OCI-LY1 (cell line): ENCODE measurements around the gene RBMS1.

Experiments
- H2AFZ ChIP-seq: fragments of 200-600 bp; sonication (generic), shearing (Covaris generic); 2 replicates; pipeline ENCODE4 v1.6.0; 2014; ENCODE audit warnings: antibody characterized with exemption, mild to moderate bottlenecking, low read length
- H3F3A ChIP-seq: fragments of 200-600 bp; sonication (generic), shearing (Covaris generic); 2 replicates; pipeline ENCODE4 v1.6.0; 2014; ENCODE audit warnings: mild to moderate bottlenecking, antibody characterized with exemption, low read length, moderate library complexity; ENCODE audit not compliant: insufficient read depth
- H3K27ac ChIP-seq: fragments of 200-600 bp; sonication (generic); 2 replicates; pipeline ENCODE4 v1.5.1; 2014; ENCODE audit warnings: low read length, mixed run types, mild to moderate bottlenecking, low read depth; ENCODE audit not compliant: poor library complexity, severe bottlenecking
- H3K27me3 ChIP-seq: fragments of 200-600 bp; sonication (generic); 2 replicates; pipeline ENCODE4 v1.6.0; 2014; ENCODE audit warnings: antibody characterized with exemption, mild to moderate bottlenecking, low read length, moderate library complexity; ENCODE audit not compliant: insufficient read depth
- H3K36me3 ChIP-seq: fragments of 200-600 bp; sonication (generic); 2 replicates; pipeline ENCODE4 v1.6.1; 2014; ENCODE audit warnings: mild to moderate bottlenecking, antibody characterized with exemption, low read length, moderate library complexity, mixed read lengths; ENCODE audit not compliant: insufficient read depth
- H3K4me1 ChIP-seq: fragments of 200-600 bp; sonication (generic); 2 replicates; pipeline ENCODE4 v1.5.1; 2014; ENCODE audit warnings: mild to moderate bottlenecking, low read length, moderate library complexity; ENCODE audit not compliant: insufficient read depth, severe bottlenecking
- H3K4me2 ChIP-seq: fragments of 200-600 bp; sonication (generic), shearing (Covaris generic); 2 replicates; pipeline ENCODE4 v1.6.1; 2014; ENCODE audit warnings: low read length
- H3K4me3 ChIP-seq: fragments of 200-600 bp; sonication (generic); 2 replicates; pipeline ENCODE4 v1.5.1; 2014; ENCODE audit warnings: low read length, low read depth, mild to moderate bottlenecking, mixed read lengths; ENCODE audit not compliant: poor library complexity, severe bottlenecking
- H3K79me2 ChIP-seq: fragments of 200-600 bp; shearing (Covaris generic); 2 replicates; pipeline ENCODE4 v1.6.1; 2016; ENCODE audit warnings: mixed run types, low read length, mixed read lengths; ENCODE audit not compliant: insufficient read depth
- H3K9ac ChIP-seq: fragments of 200-600 bp; sonication (generic), shearing (Covaris generic); 2 replicates; pipeline ENCODE4 v1.6.1; 2014; ENCODE audit warnings: mild to moderate bottlenecking, low read length, mixed read lengths
- H3K9me2 ChIP-seq: fragments of 200-600 bp; sonication (generic), shearing (Covaris generic); 2 replicates; pipeline ENCODE4 v1.6.1; 2014; ENCODE audit warnings: low read depth, mild to moderate bottlenecking, low read length, mixed read lengths
- H3K9me3 ChIP-seq: fragments of 200-600 bp; shearing (Covaris generic); 2 replicates; pipeline ENCODE4 v1.6.1; 2014; ENCODE audit warnings: low read length, mixed read lengths
- H4K20me1 ChIP-seq: fragments of 200-600 bp; sonication (generic), shearing (Covaris generic); 2 replicates; pipeline ENCODE4 v1.6.0; 2016; ENCODE audit warnings: mild to moderate bottlenecking, low read length; ENCODE audit not compliant: insufficient read depth
- EZH2 ChIP-seq: fragments of 200-600 bp; sonication (generic), shearing (Covaris generic); IDR thresholded peaks from 2 replicates; pipeline ENCODE4 v1.8.0; 2017; ENCODE audit warnings: borderline replicate concordance, mixed run types, mild to moderate bottlenecking, antibody characterized with exemption, low read length, moderate library complexity, mixed read lengths
- TF ChIP-seq, protein P1 (sequence below): fragments of 200-600 bp; sonication (generic), shearing (Covaris generic); IDR thresholded peaks from 2 replicates; pipeline ENCODE4 v1.5.1; 2017; ENCODE audit warnings: mild to moderate bottlenecking, antibody characterized with exemption, low read length, moderate library complexity, mixed read lengths

Gene RBMS1

DNA sequence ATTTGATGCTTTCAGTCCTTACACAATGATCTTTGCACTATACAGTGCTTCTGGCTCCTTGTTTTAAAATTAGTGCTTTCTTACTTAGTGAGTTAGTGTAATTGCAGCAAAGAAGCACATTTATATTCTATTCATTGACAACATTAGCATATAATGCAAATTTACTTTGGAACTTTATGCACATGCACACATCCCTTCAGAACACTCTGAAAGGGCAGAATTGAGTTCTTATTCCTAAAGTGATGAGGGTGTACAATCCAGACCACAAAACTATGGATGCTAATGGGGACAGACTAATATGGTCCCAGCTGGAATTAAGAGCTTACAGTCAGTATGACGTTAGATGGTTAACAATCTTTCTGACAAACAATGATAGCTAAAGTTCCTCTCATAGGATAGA is 127.1 kb downstream of the RBMS1 start:
- no peak overlapping the region for H2AFZ ChIP-seq
- H3K79me2 ChIP-seq = no peaks in the 10 kb centered on the region

GRCh38 chr2:160365716-160366367 is 127.8 kb downstream of the RBMS1 start:
- H3F3A ChIP-seq = no peaks in the 10 kb centered on the region
- no peak overlapping the region for H3K4me2 ChIP-seq
- no peak for TF ChIP-seq EZH2
- TF ChIP-seq, protein P1, sequence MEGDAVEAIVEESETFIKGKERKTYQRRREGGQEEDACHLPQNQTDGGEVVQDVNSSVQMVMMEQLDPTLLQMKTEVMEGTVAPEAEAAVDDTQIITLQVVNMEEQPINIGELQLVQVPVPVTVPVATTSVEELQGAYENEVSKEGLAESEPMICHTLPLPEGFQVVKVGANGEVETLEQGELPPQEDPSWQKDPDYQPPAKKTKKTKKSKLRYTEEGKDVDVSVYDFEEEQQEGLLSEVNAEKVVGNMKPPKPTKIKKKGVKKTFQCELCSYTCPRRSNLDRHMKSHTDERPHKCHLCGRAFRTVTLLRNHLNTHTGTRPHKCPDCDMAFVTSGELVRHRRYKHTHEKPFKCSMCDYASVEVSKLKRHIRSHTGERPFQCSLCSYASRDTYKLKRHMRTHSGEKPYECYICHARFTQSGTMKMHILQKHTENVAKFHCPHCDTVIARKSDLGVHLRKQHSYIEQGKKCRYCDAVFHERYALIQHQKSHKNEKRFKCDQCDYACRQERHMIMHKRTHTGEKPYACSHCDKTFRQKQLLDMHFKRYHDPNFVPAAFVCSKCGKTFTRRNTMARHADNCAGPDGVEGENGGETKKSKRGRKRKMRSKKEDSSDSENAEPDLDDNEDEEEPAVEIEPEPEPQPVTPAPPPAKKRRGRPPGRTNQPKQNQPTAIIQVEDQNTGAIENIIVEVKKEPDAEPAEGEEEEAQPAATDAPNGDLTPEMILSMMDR = no peak
- H3K4me1 ChIP-seq = no peaks in the 10 kb centered on the region
- no peaks in the 10 kb centered on the region for H3K36me3 ChIP-seq
- no peaks in the 10 kb centered on the region for H4K20me1 ChIP-seq
- no peaks in the 10 kb centered on the region for H3K79me2 ChIP-seq
- H3K9me3 ChIP-seq = no peaks in the 10 kb centered on the region
- H3K27me3 ChIP-seq = no peaks in the 10 kb centered on the region
- no peak overlapping the region for H3K4me3 ChIP-seq
- H3K9me2 ChIP-seq = no peaks in the 10 kb centered on the region
- no peak overlapping the region for H3K27ac ChIP-seq
- no peak overlapping the region for H3K9ac ChIP-seq
- no peak overlapping the region for H2AFZ ChIP-seq

More for the DNA sequence above, 127.1 kb downstream of the RBMS1 start:
- Histone ChIP-seq H3K4me3 (no peak overlapping the region), H3K27me3 (no peaks in the 10 kb centered on the region), H3K9ac (no peak overlapping the region), H3K4me2 (no peak overlapping the region), H3K9me2 (no peaks in the 10 kb centered on the region), H3F3A (no peaks in the 10 kb centered on the region), H3K36me3 (no peaks in the 10 kb centered on the region), H3K27ac (no peak overlapping the region), H4K20me1 (no peaks in the 10 kb centered on the region), H3K9me3 (no peaks in the 10 kb centered on the region), H3K4me1 (no peaks in the 10 kb centered on the region)
- TF ChIP-seq, protein P1 = no peak
- TF ChIP-seq EZH2 = no peak

DNA sequence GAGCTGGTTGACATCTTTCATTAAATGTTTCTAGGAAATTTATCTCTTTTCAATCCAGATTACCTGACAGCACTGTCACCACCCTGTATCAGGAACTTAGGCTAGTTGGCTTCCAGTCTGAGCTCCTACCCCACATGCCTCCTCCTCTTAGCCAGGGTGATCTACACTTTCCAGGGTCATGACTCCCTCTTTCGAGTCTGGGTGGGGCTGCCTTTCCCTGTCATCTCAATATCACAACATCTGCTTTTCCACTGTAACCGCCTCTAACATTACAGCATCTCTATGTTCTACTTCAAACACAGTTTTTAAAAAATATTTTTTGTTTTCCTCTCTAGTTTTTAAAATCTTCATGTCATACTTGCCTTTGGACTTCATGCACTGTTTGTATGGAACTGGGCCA is 129.2 kb downstream of the RBMS1 start:
- no peak overlapping the region for H3K4me2 ChIP-seq
- no peaks in the 10 kb centered on the region for H3K9me3 ChIP-seq
- H3F3A ChIP-seq = no peaks in the 10 kb centered on the region
- H3K27me3 ChIP-seq = no peaks in the 10 kb centered on the region
- no peak overlapping the region for H3K9ac ChIP-seq
- no peaks in the 10 kb centered on the region for H3K9me2 ChIP-seq
- H2AFZ ChIP-seq = no peak overlapping the region
- H3K4me1 ChIP-seq = no peaks in the 10 kb centered on the region
- TF ChIP-seq, protein P1 = no peak
- TF ChIP-seq EZH2 = no peak
- no peaks in the 10 kb centered on the region for H4K20me1 ChIP-seq
- no peaks in the 10 kb centered on the region for H3K79me2 ChIP-seq
- H3K4me3 ChIP-seq = no peak overlapping the region
- H3K27ac ChIP-seq = no peak overlapping the region
- H3K36me3 ChIP-seq = no peaks in the 10 kb centered on the region
